ENCODE measurements around the gene KRT27.
A peak's percentile ranks its signal among the peaks of the same experiment; 100 is the strongest.

KRT27 gene

GRCh38 chr17:40809721-40810421 lies 27.5 kb upstream of the KRT27 start:
- no peak for DNase-seq (ENCODE audit: low read depth)

GRCh38 chr17:40806131-40806530 lies 23.8 kb upstream of the KRT27 start:
- no peak for DNase-seq (ENCODE audit: low read depth)

DNA sequence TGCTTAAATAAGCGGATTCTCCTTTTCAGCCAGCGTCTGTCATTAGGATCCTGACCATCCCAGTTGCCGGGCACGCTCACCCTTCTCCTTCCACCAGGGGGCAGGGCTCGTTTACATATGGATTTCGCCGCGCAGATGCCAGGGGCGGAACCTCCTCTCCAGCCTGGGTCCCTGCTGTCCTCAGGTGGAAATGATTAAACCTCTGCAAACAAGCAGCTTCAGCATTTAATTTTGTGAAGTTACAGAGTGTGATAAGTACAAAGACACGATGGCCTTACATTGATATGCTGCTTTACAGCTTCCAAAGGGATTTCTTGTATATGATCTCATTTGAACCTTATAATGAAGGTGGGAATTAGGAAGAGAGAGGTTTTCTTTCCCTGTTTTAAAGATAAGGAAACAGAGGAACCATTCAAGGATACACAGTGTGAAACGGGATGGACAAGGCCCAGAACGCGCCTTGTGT lies 21.3 kb upstream of the KRT27 start:
- peak; percentile 57 for DNase-seq (ENCODE audit: low read depth)

- no peak for DNase-seq (ENCODE audit: low read depth)
Observed at GRCh38 chr17:40801157-40801556, 18.8 kb upstream of the KRT27 start.

GRCh38 chr17:40800381-40800780 lies 18.0 kb upstream of the KRT27 start:
- no peak for DNase-seq (ENCODE audit: low read depth)

DNA sequence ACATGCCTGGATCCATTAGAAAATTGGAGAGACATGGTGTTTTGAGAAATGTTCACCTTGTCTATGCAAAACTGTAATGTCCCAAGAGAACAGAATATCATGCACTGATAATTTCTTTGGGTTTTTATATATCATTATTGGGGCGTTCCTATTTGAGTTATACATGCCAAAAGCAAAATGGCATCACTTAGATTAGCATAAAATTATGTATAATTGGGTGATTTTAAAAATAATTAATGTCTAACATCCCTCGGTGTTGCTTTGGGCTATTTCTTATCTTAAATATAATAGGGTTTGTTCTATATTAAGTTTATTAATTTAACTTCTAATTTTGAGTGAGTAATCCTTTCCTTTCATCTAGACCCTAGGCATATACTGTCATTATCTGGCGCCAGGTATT lies 17.5 kb upstream of the KRT27 start, which contains the start of gene KRT28:
KRT28 (minus strand) TSS at position 101 of the 400 bp plus-strand sequence; CDS start at position 35, 66 bp downstream.
- DNase-seq (ENCODE audit: low read depth), result no peak

DNA sequence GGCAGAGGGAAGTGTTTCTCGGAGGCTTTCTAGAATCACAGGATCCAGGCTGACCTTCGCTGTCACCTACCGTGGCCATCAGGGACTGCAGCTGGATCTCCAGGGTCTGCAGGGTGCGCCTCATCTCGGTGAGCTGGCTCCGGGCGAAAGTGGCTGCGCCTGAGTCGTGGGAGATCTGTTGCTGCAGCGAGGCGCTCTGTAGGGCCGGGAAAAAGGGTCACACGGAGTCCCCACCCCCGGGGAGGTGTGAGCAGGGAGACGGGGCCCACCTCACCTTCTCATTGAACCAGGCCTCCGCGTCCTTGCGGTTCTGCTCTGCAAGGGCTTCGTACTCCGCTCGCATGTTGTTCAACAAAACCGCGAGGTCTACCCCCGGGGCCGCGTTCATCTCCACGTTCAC lies 14.5 kb upstream of the KRT27 start:
- no peak for DNase-seq (ENCODE audit: low read depth)

GRCh38 chr17:40795019-40795667 lies 12.8 kb upstream of the KRT27 start:
- no peak for DNase-seq (ENCODE audit: low read depth)

DNA sequence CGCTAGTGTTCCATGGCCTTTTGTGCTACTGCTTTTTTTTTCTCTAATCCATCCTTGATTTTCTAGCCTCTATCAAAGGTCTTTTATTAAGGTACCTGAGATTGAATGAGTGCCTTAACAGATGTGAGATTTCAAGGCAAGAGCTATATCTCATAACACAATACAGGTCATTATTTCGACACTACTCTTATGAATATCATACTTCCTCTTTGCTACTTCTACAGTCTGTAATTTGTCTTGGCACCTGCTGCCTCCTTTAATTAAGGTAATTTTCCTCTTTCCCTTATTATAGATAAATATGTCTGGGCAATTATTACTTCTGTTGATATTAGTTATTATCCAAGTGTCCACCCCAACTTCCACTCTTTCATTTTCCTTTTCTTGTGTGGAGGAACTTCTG lies 12.1 kb upstream of the KRT27 start:
- DNase-seq (ENCODE audit: low read depth), result no peak

GRCh38 chr17:40793832-40794231 lies 11.5 kb upstream of the KRT27 start:
- no peak for DNase-seq (ENCODE audit: low read depth)

DNA sequence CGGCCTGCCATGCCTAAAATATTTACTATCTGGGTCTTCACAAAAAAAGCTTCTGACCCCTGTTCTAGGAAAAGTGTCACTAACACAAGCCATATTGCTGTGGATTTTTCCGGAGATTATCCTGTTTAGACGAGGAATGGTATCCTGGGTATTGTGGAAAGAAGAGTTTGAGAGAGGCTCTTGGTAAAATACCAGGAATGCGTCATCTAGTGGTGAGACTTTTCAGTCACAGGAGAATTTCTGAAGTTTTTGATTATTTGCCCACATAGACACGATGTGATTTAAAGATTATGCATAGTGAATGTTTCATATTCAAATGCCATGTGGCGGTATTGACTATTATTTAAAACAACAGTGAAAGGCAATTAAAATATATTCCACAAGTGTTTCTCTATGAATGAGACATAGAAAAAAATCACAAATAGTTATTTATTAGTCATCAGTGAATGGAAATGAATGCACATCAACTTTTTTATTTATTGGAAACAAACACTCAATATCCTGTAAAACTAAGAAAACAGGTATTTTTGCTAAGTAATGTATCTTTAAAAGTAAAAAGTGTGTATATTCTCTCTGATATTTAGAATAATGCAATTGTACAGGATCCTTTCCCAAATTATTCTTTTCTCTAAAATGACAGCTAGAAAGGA lies 9.6 kb upstream of the KRT27 start:
- DNase-seq (ENCODE audit: low read depth), result no peak

DNA sequence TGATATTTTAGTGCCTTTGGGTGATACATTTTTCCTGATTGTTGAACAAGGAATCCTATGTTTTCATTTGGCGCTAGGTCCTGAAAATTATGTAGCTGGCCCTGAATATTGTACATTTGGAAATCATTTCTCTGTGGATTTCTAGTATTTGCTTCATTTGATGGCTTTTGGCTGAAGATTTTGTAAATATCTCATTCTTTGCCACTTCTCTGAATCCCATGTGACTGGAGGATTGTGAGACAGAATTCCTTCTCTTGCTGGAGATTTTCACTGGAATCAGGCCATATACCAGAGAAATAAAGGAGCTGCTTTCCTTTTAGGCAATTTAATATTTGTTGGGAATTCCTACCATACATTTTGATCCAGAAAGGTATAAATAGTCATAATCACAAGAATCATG lies 8.8 kb upstream of the KRT27 start:
- DNase-seq (ENCODE audit: low read depth), result no peak

DNA sequence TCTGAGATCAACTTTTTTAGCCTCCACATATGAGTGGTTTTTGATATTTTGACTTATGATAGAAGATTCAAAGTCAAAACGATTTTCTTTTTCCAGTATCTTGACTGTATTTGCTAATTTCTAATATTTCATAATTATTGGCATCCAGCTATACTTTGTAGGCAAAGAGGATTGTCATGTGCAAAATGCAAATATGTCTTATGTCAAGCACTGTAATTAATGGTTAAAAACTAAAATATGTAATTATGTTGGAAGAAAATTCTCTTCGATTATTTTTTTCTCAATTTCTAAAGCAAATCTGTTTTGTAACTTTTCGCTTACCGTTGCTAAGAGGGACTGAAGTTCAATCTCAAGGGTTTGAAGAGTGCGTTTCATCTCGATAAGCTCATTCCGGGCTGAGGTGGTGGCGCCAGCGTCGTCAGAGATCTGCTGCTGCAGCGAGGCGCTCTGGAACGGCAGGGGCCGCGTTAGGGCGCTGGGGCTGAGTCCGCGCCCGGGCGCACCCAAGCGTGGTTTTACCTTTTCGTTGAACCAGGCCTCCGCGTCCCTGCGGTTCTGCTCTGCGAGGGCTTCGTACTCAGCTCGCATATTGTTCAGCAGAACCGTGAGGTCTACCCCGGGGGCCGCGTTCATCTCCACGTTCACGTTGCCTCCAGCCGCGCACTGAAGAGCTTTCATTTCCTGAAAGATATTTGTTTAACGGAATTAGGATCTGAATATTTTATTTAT lies 3.0 kb downstream of the KRT27 start:
- DNase-seq (ENCODE audit: low read depth), result no peak

GRCh38 chr17:40778461-40778860 lies 3.9 kb downstream of the KRT27 start:
- no peak for DNase-seq (ENCODE audit: low read depth)

DNA sequence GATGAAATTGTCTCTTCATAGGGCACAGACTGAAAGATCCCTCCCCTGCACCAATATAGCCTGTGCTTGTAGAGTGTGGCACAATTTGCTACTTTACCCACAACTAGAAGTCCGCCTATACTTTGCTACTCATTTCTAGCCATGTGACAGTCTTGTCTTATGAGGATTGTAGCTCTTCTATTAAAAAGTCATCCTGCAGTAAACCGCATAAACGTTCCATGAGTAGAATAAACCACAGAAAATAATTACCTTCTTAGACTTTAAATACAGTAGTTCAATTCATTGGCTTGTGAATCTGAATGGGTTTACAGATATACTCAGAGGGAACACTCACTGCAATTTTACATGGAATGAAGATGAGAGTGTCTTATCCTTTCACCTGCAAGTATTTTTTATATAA lies 4.4 kb downstream of the KRT27 start:
- DNase-seq (ENCODE audit: low read depth), result no peak

GRCh38 chr17:40777459-40777858 lies 4.9 kb downstream of the KRT27 start:
- no peak for DNase-seq (ENCODE audit: low read depth)

DNA sequence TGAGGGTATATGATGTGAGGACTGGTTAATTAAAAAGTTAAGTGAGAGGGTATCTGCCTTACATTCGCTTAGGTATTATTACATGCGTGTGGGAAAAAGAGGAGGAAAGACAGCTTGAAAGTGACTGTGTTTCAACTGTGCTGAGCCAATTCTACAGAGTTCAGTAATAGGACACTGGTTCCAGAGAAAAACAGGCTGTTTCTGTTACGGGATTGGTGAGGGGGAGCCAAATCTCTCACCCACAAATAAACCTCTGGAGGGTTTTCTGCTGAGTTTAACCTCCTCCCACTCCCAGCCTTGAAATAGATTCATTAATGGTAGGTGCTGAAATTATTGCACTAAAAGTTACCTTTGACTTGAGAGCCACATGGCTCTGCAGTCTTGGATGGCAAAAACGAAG lies 6.4 kb downstream of the KRT27 start:
- DNase-seq (ENCODE audit: low read depth), result no peak

DNA sequence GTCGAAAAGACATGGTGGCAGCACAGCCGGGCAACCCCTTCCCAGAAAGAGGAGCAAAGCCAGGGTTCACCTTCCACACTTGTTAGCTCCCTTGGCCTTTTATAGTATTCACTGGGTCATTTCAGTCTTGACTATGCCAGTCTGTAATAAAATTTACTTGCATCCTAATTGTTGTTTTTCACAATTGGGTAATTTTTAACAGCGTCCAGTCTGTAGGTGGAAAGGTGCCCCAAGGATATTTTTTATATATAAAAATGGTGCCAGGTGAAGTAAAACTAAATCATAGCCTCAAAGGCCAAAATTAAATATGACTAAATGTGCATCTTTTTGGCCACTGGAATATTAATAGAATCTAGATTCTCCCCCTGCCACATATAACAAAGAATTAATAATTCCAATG lies 10.2 kb downstream of the KRT27 start, which contains the start of gene KRT26:
KRT26 (minus strand) TSS at position 101 of the 400 bp plus-strand sequence; CDS start at position 13, 88 bp downstream.
- no peak for DNase-seq (ENCODE audit: low read depth)

GRCh38 chr17:40765657-40766056 lies 16.7 kb downstream of the KRT27 start:
- no peak for DNase-seq (ENCODE audit: low read depth)

DNA sequence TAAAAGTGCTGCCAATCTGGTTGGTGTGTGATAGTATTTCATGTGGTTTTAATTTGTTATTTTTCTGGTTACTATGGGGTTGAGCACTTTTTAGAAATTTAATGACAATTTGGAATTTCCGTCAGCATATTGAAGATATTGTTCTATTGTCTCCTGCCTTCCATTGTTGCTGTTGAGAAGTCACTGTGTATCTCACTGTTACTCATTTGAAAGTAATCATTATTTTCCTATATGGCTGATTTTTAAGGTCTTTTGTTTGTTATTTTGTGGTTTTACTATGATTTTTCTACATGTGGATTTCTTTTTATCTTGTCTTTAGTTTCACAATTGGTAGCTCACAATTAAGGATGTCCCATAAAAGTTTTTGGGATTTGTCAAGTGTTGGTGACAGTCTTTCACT lies 18.6 kb downstream of the KRT27 start:
- DNase-seq (ENCODE audit: low read depth), result no peak

- DNase-seq (ENCODE audit: low read depth), result no peak
Observed at GRCh38 chr17:40760105-40761016, 22.0 kb downstream of the KRT27 start.
